Gastrocnemius medialis (tissue), 4 donors: ENCODE results near the gene NRG2.

Experiments
- POLR2A ChIP-seq, 2 donors: fragments of 450-650 bp; IDR thresholded peaks; one replicate each; pipeline ENCODE4 v1.6.1; 2017; ENCODE audit warnings: antibody characterized with exemption in 2 of 2, mild to moderate bottlenecking in 2 of 2, moderate library complexity in 2 of 2
- TF ChIP-seq, protein P1 (sequence below), 5 experiments: fragments of 450-650 bp in 3 of 5; fragments of 200-600 bp in 2 of 5; sonication (generic) in 2 of 5; IDR thresholded peaks in 4 of 5; conservative IDR thresholded peaks in 1 of 5; 1 replicate in 4 of 5; 2 replicates in 1 of 5; pipeline ENCODE4 v1.5.1; 2016 to 2019; ENCODE audit warnings: antibody characterized with exemption in 5 of 5, mild to moderate bottlenecking in 3 of 5, moderate library complexity in 3 of 5

- TF ChIP-seq, protein P1, sequence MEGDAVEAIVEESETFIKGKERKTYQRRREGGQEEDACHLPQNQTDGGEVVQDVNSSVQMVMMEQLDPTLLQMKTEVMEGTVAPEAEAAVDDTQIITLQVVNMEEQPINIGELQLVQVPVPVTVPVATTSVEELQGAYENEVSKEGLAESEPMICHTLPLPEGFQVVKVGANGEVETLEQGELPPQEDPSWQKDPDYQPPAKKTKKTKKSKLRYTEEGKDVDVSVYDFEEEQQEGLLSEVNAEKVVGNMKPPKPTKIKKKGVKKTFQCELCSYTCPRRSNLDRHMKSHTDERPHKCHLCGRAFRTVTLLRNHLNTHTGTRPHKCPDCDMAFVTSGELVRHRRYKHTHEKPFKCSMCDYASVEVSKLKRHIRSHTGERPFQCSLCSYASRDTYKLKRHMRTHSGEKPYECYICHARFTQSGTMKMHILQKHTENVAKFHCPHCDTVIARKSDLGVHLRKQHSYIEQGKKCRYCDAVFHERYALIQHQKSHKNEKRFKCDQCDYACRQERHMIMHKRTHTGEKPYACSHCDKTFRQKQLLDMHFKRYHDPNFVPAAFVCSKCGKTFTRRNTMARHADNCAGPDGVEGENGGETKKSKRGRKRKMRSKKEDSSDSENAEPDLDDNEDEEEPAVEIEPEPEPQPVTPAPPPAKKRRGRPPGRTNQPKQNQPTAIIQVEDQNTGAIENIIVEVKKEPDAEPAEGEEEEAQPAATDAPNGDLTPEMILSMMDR (IDR thresholded peaks at IDR 0.05 in 4 of 5, conservative IDR thresholded peaks at IDR 0.05 in 1 of 5) = no peak
- TF ChIP-seq POLR2A (IDR thresholded peaks at IDR 0.05) = no peak
Measured at GRCh38 chr5:139809331-139809810, 233.7 kb downstream of the NRG2 start.
